ENCODE data around the gene UROD.

UROD gene

GRCh38 chr1:45008516-45008915, 3.5 kb upstream of the UROD start:
- 94 to 96% methylated on average over 12 of the region's 12 CpGs for WGBS, 2 experiments
- Histone ChIP-seq H3K9me3 (ENCODE audit: control insufficient read depth, low read length) (no peaks in the 10 kb centered on the region), H3K36me3 (ENCODE audit: control insufficient read depth, insufficient read depth, low read length) (peaks cover 5% of the 10 kb centered on the region)

GRCh38 chr1:45009296-45009865, 2.7 kb upstream of the UROD start:
- peaks cover 5% of the 10 kb centered on the region for H3K27me3 ChIP-seq (ENCODE audit: control insufficient read depth, insufficient read depth, low read length, poor library complexity, severe bottlenecking)
- 93 to 96% methylated on average over 10 to 11 of the region's 11 CpGs for WGBS, 2 experiments
- no peak overlapping the region for H3K4me3 ChIP-seq (ENCODE audit: insufficient read depth, low read depth, low read length)
- H3K9me3 ChIP-seq (ENCODE audit: control insufficient read depth, low read length) = no peaks in the 10 kb centered on the region
- no peaks in the 10 kb centered on the region for H3K4me1 ChIP-seq (ENCODE audit: control insufficient read depth, insufficient read depth, low read length)
- no peak overlapping the region for H3K27ac ChIP-seq (ENCODE audit: insufficient read depth, low read depth, low read length, poor library complexity, severe bottlenecking)
- H3K36me3 ChIP-seq (ENCODE audit: control insufficient read depth, insufficient read depth, low read length) = peaks cover under 1% of the 10 kb centered on the region

More at GRCh38 chr1:45008516-45008915, 3.5 kb upstream of the UROD start:
- no peaks in the 10 kb centered on the region for H3K4me1 ChIP-seq (ENCODE audit: control insufficient read depth, insufficient read depth, low read length)
- H3K27ac ChIP-seq (ENCODE audit: insufficient read depth, low read depth, low read length, poor library complexity, severe bottlenecking) = no peak overlapping the region
- H3K4me3 ChIP-seq (ENCODE audit: insufficient read depth, low read depth, low read length) = no peak overlapping the region
- H3K27me3 ChIP-seq (ENCODE audit: control insufficient read depth, insufficient read depth, low read length, poor library complexity, severe bottlenecking) = peaks cover 5% of the 10 kb centered on the region

DNA sequence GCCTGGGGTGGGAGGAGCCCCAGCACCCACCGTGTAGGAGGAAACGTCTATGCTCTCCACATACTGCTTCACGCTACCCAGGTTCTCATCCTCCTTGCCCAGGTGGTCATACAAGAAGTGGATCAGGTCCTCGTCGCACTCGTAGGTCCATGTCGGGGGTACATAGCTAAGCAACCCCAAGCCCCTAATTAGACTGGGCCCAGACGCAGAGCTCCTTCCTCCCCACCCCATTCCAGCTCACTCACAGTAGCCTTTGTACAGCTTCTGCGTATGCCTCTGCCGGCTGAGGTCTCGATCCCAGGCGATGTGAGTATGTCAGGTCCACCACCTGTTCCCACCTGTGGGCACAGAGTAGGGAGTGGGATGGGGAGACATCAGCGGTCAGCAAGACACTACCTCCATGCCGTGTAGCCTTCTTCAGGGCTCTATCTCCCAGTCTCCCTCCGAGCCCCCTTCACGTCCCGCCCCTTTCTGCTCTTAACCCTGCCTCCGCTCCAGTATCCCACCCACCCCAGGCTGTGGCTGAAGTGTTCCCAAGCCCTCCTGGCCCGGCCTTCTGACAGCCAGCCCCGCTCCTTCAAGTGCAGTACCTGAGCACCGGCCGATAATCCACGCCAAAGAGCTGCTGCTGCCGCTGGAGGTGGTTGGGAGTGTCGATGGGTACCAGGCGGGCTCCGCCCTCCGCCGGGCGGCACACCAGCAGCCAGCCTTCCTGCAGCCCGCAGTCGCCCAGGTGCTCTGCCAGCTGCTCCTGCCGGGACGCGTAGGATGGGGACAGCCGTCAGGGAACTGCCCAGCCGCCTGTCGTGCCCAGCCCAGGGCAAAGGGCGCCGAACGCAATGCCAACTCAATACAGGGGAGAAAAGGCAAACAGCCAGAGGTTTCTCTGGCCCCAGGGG, 1.8 kb upstream of the UROD start:
- peak overlapping the region; percentile 80 for H3K4me3 ChIP-seq (ENCODE audit: insufficient read depth, low read depth, low read length)
- H3K36me3 ChIP-seq (ENCODE audit: control insufficient read depth, insufficient read depth, low read length) = no peaks in the 10 kb centered on the region
- no peaks in the 10 kb centered on the region for H3K4me1 ChIP-seq (ENCODE audit: control insufficient read depth, insufficient read depth, low read length)
- no peak overlapping the region for H3K27ac ChIP-seq (ENCODE audit: insufficient read depth, low read depth, low read length, poor library complexity, severe bottlenecking)
- no peaks in the 10 kb centered on the region for H3K9me3 ChIP-seq (ENCODE audit: control insufficient read depth, low read length)
- WGBS, 2 experiments = 28 to 29% methylated on average over 41 of the region's 41 CpGs
- peaks cover 5% of the 10 kb centered on the region for H3K27me3 ChIP-seq (ENCODE audit: control insufficient read depth, insufficient read depth, low read length, poor library complexity, severe bottlenecking)

DNA sequence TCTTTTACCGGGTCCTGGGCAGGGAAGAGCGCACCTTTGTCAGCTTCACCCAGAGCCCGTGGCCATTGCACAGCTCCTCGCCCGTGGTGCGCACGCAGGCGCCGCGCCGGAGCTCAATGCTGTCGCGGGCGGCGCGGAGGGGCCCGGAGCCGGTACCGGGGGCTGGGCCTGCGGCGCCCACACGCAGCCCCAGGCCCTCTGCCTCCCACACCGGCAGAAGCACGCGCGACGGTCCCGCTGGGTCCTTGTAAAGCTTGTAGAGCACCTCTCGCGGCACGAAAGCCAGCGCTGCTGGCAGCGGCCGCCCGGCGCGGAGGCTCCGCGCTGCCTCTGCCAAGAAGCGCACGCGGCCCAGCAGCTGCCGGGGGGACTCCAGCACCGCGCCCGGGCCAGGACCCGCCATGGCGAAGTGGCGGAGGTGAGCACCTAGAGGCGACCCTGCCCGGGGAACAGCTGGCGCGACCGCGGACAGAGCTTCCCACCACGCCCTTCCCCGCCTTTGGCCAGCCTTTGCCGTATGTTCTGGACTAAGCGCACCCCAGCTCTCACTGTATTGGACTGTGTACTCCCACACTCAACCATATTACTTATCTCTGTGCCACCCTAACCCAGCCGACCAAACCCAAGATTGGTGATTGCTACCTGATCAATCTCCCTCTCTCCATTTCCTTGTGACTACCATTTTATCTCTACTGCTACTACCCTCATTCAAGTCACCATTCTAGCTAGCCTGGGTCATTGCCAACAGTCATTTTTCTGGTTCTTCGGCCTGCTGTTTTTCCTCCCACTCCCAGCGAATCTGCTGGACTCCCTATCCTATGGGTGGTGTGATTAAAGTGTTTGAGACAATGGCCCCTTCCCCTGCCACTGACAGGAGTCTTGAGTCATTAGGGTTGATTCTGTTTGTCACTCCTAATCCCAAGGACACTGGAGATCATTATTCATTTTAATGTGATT, 921 bp upstream of the UROD start, which contains the start of gene HECTD3:
Gene HECTD3, minus strand, starts transcription at position 470 of the 957 bp plus-strand sequence. Its CDS starts 67 bp downstream, at position 403.
- WGBS, 2 experiments = 2% methylated on average over 61 to 62 of the region's 62 CpGs
- no peaks in the 10 kb centered on the region for H3K36me3 ChIP-seq (ENCODE audit: control insufficient read depth, insufficient read depth, low read length)
- H3K4me3 ChIP-seq (ENCODE audit: insufficient read depth, low read depth, low read length) = peak within 1 kb of the TSS; percentile 80

DNA sequence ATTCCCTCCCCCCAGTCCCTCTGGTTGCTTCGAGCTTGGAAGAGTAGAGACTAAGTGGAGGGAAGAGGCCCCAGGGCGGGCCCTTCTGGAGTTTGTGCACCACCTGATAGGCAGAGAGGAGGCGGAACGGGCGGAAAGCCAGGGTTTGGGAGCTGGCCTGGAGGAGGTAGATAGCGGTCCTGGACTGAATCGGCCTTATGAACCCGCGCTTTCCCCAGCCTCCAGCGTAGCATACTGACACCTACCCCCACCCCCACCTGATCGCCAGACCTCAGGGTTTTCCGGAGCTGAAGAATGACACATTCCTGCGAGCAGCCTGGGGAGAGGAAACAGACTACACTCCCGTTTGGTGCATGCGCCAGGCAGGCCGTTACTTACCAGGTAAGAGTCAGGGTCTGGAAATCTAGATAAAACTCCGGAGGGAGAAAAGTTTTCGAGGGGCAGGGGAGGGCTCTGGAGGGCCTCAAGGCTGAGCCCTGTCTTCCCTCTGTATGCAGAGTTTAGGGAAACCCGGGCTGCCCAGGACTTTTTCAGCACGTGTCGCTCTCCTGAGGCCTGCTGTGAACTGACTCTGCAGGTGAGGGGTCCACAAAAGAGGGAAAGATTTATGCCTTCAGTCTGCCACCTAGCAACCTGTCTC, 705 bp downstream of the UROD start:
- H3K4me1 ChIP-seq (ENCODE audit: control insufficient read depth, insufficient read depth, low read length) = no peaks in the 10 kb centered on the region
- peak overlapping the region; percentile 46 for H3K4me3 ChIP-seq (ENCODE audit: insufficient read depth, low read depth, low read length)
- H3K9me3 ChIP-seq (ENCODE audit: control insufficient read depth, low read length) = no peaks in the 10 kb centered on the region
- WGBS, 2 experiments = 8 to 9% methylated on average over 21 of the region's 21 CpGs
- no peaks in the 10 kb centered on the region for H3K36me3 ChIP-seq (ENCODE audit: control insufficient read depth, insufficient read depth, low read length)
- no peak overlapping the region for H3K27ac ChIP-seq (ENCODE audit: insufficient read depth, low read depth, low read length, poor library complexity, severe bottlenecking)
- peaks cover 5% of the 10 kb centered on the region for H3K27me3 ChIP-seq (ENCODE audit: control insufficient read depth, insufficient read depth, low read length, poor library complexity, severe bottlenecking)

More for the DNA sequence above, 921 bp upstream of the UROD start, which contains the start of gene HECTD3:
- H3K27ac ChIP-seq (ENCODE audit: insufficient read depth, low read depth, low read length, poor library complexity, severe bottlenecking) = peak within 1 kb of the TSS; percentile 70
- no peaks in the 10 kb centered on the region for H3K9me3 ChIP-seq (ENCODE audit: control insufficient read depth, low read length)
- peaks cover 5% of the 10 kb centered on the region for H3K27me3 ChIP-seq (ENCODE audit: control insufficient read depth, insufficient read depth, low read length, poor library complexity, severe bottlenecking)
- no peaks in the 10 kb centered on the region for H3K4me1 ChIP-seq (ENCODE audit: control insufficient read depth, insufficient read depth, low read length)

DNA sequence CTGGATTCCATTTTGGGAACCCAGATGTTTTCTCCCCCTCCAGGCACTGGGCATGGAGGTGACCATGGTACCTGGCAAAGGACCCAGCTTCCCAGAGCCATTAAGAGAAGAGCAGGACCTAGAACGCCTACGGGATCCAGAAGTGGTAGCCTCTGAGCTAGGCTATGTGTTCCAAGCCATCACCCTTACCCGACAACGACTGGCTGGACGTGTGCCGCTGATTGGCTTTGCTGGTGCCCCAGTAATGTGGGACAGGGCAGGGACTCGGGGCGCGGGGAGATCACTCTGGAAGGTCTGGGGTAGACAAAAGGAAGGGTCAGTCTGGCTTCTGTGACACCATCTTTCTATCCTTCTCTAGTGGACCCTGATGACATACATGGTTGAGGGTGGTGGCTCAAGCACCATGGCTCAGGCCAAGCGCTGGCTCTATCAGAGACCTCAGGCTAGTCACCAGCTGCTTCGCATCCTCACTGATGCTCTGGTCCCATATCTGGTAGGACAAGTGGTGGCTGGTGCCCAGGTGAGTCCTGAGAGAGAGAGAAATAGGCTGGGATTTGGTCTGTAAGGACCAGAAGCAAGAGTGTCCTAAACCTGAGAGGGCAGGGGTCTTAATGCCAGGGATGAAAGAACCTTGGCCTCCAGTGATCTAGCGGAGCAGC, 1.6 kb downstream of the UROD start:
- no peaks in the 10 kb centered on the region for H3K9me3 ChIP-seq (ENCODE audit: control insufficient read depth, low read length)
- no peaks in the 10 kb centered on the region for H3K36me3 ChIP-seq (ENCODE audit: control insufficient read depth, insufficient read depth, low read length)
- WGBS, 2 experiments = 85 to 86% methylated on average over 12 of the region's 12 CpGs
- H3K27ac ChIP-seq (ENCODE audit: insufficient read depth, low read depth, low read length, poor library complexity, severe bottlenecking) = no peak overlapping the region
- H3K27me3 ChIP-seq (ENCODE audit: control insufficient read depth, insufficient read depth, low read length, poor library complexity, severe bottlenecking) = peaks cover 5% of the 10 kb centered on the region
- H3K4me1 ChIP-seq (ENCODE audit: control insufficient read depth, insufficient read depth, low read length) = no peaks in the 10 kb centered on the region
- no peak overlapping the region for H3K4me3 ChIP-seq (ENCODE audit: insufficient read depth, low read depth, low read length)

DNA sequence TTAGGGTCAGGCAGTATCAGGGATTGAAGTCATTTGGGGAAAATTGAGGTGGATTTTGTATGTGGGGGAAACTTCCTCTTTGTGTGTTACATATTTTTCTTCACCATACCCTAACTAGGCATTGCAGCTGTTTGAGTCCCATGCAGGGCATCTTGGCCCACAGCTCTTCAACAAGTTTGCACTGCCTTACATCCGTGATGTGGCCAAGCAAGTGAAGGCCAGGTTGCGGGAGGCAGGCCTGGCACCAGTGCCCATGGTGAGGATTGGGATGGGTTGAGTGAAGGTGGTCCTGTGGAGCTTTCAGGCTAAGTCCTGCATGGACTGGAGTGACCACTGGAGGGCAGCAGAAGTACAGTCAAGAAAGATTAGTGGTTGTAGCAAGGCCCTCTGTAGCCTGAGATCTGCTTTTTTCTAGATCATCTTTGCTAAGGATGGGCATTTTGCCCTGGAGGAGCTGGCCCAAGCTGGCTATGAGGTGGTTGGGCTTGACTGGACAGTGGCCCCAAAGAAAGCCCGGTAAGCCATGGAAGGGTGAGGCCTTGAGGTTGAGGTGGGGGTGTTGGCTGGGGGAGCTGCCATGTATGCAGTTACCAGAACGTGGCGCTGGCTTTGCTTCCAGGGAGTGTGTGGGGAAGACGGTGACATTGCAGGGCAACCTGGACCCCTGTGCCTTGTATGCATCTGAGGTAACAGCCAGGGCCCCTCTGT, 2.4 kb downstream of the UROD start:
- no peak overlapping the region for H3K27ac ChIP-seq (ENCODE audit: insufficient read depth, low read depth, low read length, poor library complexity, severe bottlenecking)
- 70 to 72% methylated on average over 6 of the region's 6 CpGs for WGBS, 2 experiments
- no peaks in the 10 kb centered on the region for H3K4me1 ChIP-seq (ENCODE audit: control insufficient read depth, insufficient read depth, low read length)
- no peaks in the 10 kb centered on the region for H3K36me3 ChIP-seq (ENCODE audit: control insufficient read depth, insufficient read depth, low read length)
- H3K4me3 ChIP-seq (ENCODE audit: insufficient read depth, low read depth, low read length) = no peak overlapping the region
- no peaks in the 10 kb centered on the region for H3K9me3 ChIP-seq (ENCODE audit: control insufficient read depth, low read length)
- peaks cover 5% of the 10 kb centered on the region for H3K27me3 ChIP-seq (ENCODE audit: control insufficient read depth, insufficient read depth, low read length, poor library complexity, severe bottlenecking)

GRCh38 chr1:45015683-45016082, 3.6 kb downstream of the UROD start:
- WGBS, 2 experiments = 76 to 87% methylated on average over 2 of the region's 2 CpGs
- Histone ChIP-seq H3K27ac (ENCODE audit: insufficient read depth, low read depth, low read length, poor library complexity, severe bottlenecking) (no peak overlapping the region), H3K36me3 (ENCODE audit: control insufficient read depth, insufficient read depth, low read length) (no peaks in the 10 kb centered on the region), H3K9me3 (ENCODE audit: control insufficient read depth, low read length) (no peaks in the 10 kb centered on the region), H3K4me1 (ENCODE audit: control insufficient read depth, insufficient read depth, low read length) (no peaks in the 10 kb centered on the region), H3K4me3 (ENCODE audit: insufficient read depth, low read depth, low read length) (no peak overlapping the region), H3K27me3 (ENCODE audit: control insufficient read depth, insufficient read depth, low read length, poor library complexity, severe bottlenecking) (no peaks in the 10 kb centered on the region)
